DMS53 treated with DMSO at 0.1 percent for 48 hours (cell line): ENCODE data around the gene ARID1A.

Experiments
- DNase-seq: peaks from one replicate; lab custom pipeline; 2025; ENCODE audit not compliant: unreplicated experiment; lab: John Stamatoyannopoulos, UW

The ARID1A gene

GRCh38 chr1:26826261-26827105 lies 130.7 kb downstream of the ARID1A start, which contains the start of gene ZDHHC18:
Gene ZDHHC18 (plus strand): TSS chr1:26826688. CDS start chr1:26826805, 117 bp downstream.
- peak; percentile 43 for DNase-seq

- no peak for DNase-seq
Measured at GRCh38 chr1:26827106-26827604, 131.3 kb downstream of the ARID1A start.

- DNase-seq: no peak
Measured at GRCh38 chr1:26827663-26828062, 131.8 kb downstream of the ARID1A start.

- no peak for DNase-seq
Measured at GRCh38 chr1:26828411-26828991, 132.7 kb downstream of the ARID1A start.

GRCh38 chr1:26829184-26829911 lies 133.5 kb downstream of the ARID1A start:
- DNase-seq: no peak

GRCh38 chr1:26831059-26831458 lies 135.2 kb downstream of the ARID1A start:
- no peak for DNase-seq
